ENCODE measurements around the gene POU2F3.

Gene POU2F3

DNA sequence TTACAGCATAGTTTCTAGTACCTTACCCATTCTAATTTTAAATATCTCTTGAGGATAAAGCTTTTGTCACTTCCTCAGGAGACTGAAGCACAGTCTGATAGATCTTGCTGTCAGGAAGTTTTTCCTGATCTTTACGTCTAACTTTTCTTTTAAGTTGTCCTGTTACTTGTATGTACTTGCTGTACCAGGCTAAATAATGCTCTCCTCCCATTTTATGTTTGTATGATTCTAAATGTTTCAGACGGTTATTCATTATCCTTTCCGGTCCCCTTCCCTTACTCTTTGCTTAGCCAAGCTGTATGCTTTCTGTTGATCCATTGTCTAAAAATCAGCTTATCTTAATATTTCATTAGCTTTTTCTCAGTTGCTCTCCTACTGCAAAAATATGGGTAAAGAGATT is 102.3 kb downstream of the POU2F3 start:
- no peak for DNase-seq (ENCODE audit: low spot score)

- DNase-seq (ENCODE audit: low spot score): no peak
These were observed 102.7 kb downstream of the POU2F3 start for GRCh38 chr11:120342678-120343077.

DNA sequence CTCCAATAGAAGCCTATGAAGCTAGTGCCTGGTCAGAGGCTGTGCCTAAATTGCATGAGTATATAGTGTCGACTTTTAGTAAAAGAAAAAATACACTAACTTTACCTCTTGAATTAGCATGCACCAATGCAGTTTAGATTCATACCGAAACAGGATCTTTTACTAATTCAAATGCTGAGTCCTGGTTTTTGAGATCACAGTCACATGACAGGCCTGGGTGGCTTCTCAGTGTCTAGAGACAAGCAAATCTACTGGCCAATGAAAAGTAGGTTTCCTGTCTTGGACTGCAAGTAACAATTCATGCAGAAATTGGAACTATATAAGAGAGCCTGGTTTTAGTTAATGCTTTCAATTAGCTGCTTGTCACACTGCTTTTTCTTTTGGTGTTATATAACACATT is 103.5 kb downstream of the POU2F3 start:
- no peak for DNase-seq (ENCODE audit: low spot score)

- no peak for DNase-seq (ENCODE audit: low spot score)
These were observed 104.5 kb downstream of the POU2F3 start for GRCh38 chr11:120344302-120345004.

- no peak for DNase-seq (ENCODE audit: low spot score)
These were observed 106.3 kb downstream of the POU2F3 start for GRCh38 chr11:120346233-120346632.

DNA sequence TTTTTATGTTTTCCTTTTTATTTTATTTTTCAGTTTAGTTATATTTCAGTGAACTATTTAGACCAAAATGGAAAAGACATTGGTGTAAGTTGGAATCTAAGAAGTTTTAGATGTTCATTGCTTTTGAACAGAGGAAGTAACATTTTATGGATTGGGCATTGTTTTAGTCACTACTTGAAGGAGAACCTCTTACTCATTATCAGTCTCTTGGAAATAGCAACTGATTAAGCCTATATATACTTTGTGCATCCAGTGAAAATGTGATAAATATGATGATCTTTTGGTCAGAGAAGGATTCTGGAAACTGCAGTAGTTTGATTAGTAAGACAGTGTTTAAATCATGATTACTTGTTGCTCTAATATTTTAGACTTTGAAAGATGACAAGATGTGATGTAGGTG is 110.7 kb downstream of the POU2F3 start:
- no peak for DNase-seq (ENCODE audit: low spot score)

DNA sequence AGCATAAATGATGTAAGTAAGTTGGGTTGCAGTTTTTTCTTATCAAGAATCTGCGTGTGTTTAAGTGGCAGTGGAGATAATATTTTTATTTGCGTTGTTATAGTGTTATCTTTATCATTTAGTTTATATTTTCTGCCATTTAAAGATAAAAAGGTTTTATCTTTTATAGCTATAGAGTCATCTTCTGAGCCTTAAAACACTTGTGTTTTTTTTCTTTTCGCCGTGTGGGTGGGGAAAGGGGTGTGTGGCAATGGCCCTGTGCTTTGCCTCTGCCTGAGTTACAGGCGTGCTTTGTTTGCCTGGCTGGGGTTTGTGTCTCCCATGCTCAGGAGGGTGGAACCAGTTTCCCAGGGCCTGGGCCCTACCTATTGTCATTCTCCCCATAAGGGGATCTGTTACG is 112.5 kb downstream of the POU2F3 start:
- DNase-seq (ENCODE audit: low spot score): no peak

- no peak for DNase-seq (ENCODE audit: low spot score)
These were observed 114.1 kb downstream of the POU2F3 start for GRCh38 chr11:120354068-120354467.

GRCh38 chr11:120354779-120355178 is 114.8 kb downstream of the POU2F3 start:
- DNase-seq (ENCODE audit: low spot score): no peak

DNA sequence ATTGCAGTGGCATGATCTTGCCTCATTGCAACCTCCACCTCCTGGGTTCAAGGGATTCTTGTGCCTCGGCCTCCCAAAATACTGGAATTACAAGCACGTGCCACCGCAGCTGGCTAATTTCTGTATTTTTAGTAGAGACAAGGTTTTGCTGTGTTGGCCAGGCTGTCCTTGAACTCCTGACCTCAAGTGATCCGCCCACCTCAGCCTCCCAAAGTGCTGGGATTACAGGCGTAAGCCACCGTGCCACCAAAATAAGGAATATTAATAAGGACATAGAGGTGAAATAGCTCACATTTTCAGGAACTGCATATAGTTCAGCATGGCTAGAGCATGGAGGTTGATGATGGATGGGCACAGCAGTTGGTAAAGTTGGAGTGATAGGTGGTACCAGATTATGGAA is 117.7 kb downstream of the POU2F3 start:
- no peak for DNase-seq (ENCODE audit: low spot score)

DNA sequence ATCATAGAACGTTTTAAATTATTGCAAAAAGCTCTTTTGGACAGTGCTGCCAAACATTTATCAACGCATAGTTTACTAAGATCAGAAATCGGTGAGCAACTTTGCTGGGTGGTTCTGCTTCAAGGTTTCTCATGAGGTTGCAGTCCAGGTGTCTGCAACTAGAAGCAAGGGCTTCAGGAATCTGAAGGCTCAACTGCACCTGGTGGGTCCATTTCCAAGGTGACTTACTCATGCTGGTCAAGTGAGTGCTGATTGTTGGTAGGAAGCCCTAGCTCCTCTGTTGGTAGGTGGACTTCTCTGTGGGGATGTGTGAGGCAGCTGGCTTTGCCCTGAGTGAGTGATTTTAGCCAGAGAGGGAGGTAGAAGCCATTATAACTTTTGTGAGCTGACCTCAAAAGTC is 118.8 kb downstream of the POU2F3 start:
- DNase-seq (ENCODE audit: low spot score): no peak

DNA sequence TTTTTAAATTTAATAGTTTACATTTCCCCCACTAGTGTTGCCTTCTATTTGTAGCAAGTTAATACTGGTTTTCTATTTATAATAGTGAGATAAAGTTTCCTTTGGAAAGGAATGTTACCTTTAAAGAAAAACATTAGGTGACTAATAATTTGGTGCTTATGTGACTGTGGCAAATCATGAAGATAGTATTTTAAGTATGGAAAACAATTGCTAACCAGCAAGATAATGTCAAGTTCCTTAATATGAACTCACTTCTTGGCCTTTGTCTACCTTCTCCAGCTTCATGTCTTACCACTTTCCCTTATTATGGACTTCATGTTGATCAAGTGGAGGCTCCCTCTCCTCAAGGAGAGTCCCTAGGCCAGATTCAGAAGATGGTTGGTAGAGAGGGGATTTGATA is 123.5 kb downstream of the POU2F3 start:
- no peak for DNase-seq (ENCODE audit: low spot score)

DNA sequence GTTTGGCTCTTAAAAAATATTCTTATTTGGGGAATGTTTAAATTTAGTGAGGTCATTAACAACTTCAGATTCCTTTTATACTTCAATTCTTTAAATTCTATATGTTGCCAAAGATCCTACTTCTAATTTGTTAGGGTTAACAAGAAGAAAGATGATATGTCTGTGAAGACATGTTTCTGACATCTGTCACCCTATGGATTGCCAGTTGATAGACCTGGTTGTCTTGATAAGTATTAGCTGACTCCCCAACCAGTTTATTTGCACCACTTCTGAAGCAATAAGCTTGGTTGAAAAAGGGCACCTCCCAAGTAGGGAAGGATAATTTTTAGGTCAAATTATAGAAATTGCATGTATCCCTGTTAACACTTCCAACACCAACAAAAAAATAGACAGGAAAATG is 125.6 kb downstream of the POU2F3 start:
- DNase-seq (ENCODE audit: low spot score): no peak
